ENCODE measurements around the gene NMT1. TPM values are rescaled to one million over a fixed set of nuclear protein-coding genes. Genes with fewer than 3 reads are reported as not detected.

NMT1 gene
- total RNA-seq, 6 experiments from 2014 or later: 50.8 to 76.7 (median 72.0) TPM

GRCh38 chr17:45117848-45118646, 56.9 kb downstream of the NMT1 start:
- Histone ChIP-seq H3K4me3 (no peak overlapping the region), H3K36me3 (no peaks in the 10 kb centered on the region), H3K27me3 (no peaks in the 10 kb centered on the region), H3K4me1 (peaks cover 0 to 4% (median 0%) of the 10 kb centered on the region in 4 donors), H3K27ac (no peak overlapping the region), H3K9me3 (no peaks in the 10 kb centered on the region)
- TF ChIP-seq POLR2A (IDR thresholded peaks at IDR 0.05) (no peak), CTCF (IDR thresholded peaks at IDR 0.05) (no peak)
- DNase-seq (no peak), ATAC-seq (no peak)
- WGBS (ENCODE audit: insufficient coverage, low coverage, low lambda C conversion rate, missing lambda C conversion rate): no CpG with 5 or more reads among the region's 20 CpGs
- intact Hi-C loops (cut with DNase I): loop anchor here in 1 of 2 donors (10.0 kb wide), 1 partner anchor 343 kb away; no protein-coding TSS in a partner anchor

- Histone ChIP-seq H3K36me3 (no peaks in the 10 kb centered on the region), H3K4me1 (no peaks in the 10 kb centered on the region), H3K27ac (no peak overlapping the region), H3K9me3 (no peaks in the 10 kb centered on the region), H3K4me3 (no peak overlapping the region), H3K27me3 (no peaks in the 10 kb centered on the region)
- 90% methylated on average over 9 of the region's 23 CpGs for WGBS (ENCODE audit: insufficient coverage, low coverage, low lambda C conversion rate, missing lambda C conversion rate)
- TF ChIP-seq CTCF (IDR thresholded peaks at IDR 0.05): no peak
- TF ChIP-seq POLR2A (IDR thresholded peaks at IDR 0.05): no peak
- ATAC-seq: no peak
- intact Hi-C loops (cut with DNase I): loop anchor here in 1 of 2 donors (10.0 kb wide), 1 partner anchor 344 kb away; no protein-coding TSS in a partner anchor
- peak in 1 of 3 donors; percentile 45 for DNase-seq
Measured at GRCh38 chr17:45118691-45119090, 57.6 kb downstream of the NMT1 start.

- no peaks in the 10 kb centered on the region for H3K27me3 ChIP-seq
- H3K4me3 ChIP-seq: no peak overlapping the region
- no peak for DNase-seq
- no peak for ATAC-seq
- TF ChIP-seq POLR2A (IDR thresholded peaks at IDR 0.05) (no peak), CTCF (IDR thresholded peaks at IDR 0.05) (no peak)
- intact Hi-C loops (cut with DNase I): loop anchor here (10.0 kb wide), 3 partner anchors 195 to 345 kb away; partner anchors contain the start of gene GFAP (in 1 of the 2)
- no peaks in the 10 kb centered on the region for H3K9me3 ChIP-seq
- H3K4me1 ChIP-seq: no peaks in the 10 kb centered on the region
- whole genome bisulfite sequencing (ENCODE audit: insufficient coverage, low coverage, low lambda C conversion rate, missing lambda C conversion rate): 100% methylated on average over 1 of the region's 8 CpGs
- no peak overlapping the region for H3K27ac ChIP-seq
- no peaks in the 10 kb centered on the region for H3K36me3 ChIP-seq
Measured at GRCh38 chr17:45119964-45120363, 58.8 kb downstream of the NMT1 start.

GRCh38 chr17:45120558-45120957, 59.4 kb downstream of the NMT1 start:
- Histone ChIP-seq H3K9me3 (no peaks in the 10 kb centered on the region), H3K4me1 (no peaks in the 10 kb centered on the region), H3K4me3 (no peak overlapping the region), H3K27ac (no peak overlapping the region), H3K36me3 (no peaks in the 10 kb centered on the region), H3K27me3 (no peaks in the 10 kb centered on the region)
- no CpG with 5 or more reads among the region's 22 CpGs for WGBS (ENCODE audit: insufficient coverage, low coverage, low lambda C conversion rate, missing lambda C conversion rate)
- no peak for ATAC-seq
- TF ChIP-seq CTCF (IDR thresholded peaks at IDR 0.05) (no peak), POLR2A (IDR thresholded peaks at IDR 0.05) (no peak)
- no peak for DNase-seq
- intact Hi-C loops (cut with DNase I): loop anchor here (10.0 kb wide), 2 partner anchors 196 to 206 kb away; partner anchors contain the start of gene GFAP (in 1 of the 2)

Measured in right lobe of liver (tissue), 6 donors.